ENCODE data around the gene SEPTIN2.
"Not testable (repeated sequence)": the region's sequence is repeated elsewhere in the genome, so short reads cannot be mapped to it uniquely, and the experiment has no call there.

DNA sequence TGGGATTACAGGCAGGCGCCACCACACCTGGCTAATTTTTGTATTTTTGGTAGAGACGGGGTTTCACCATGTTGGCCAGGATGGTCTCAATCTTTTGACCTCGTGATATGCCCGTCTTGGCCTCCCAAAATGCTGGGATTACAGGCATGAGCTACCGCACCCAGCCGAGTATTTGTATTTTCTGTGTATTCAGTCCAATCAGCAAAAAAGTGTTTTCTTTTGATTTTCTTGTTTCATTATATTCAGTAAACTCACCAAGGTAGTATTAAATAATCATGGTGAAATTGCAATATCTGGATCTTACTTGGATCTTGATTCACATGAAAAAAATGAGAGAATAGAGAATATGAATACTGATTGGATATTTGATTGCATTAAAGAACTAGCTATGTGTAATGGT lies 3.1 kb downstream of the SEPTIN2 start:
- TF ChIP-seq, protein P1, sequence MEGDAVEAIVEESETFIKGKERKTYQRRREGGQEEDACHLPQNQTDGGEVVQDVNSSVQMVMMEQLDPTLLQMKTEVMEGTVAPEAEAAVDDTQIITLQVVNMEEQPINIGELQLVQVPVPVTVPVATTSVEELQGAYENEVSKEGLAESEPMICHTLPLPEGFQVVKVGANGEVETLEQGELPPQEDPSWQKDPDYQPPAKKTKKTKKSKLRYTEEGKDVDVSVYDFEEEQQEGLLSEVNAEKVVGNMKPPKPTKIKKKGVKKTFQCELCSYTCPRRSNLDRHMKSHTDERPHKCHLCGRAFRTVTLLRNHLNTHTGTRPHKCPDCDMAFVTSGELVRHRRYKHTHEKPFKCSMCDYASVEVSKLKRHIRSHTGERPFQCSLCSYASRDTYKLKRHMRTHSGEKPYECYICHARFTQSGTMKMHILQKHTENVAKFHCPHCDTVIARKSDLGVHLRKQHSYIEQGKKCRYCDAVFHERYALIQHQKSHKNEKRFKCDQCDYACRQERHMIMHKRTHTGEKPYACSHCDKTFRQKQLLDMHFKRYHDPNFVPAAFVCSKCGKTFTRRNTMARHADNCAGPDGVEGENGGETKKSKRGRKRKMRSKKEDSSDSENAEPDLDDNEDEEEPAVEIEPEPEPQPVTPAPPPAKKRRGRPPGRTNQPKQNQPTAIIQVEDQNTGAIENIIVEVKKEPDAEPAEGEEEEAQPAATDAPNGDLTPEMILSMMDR (IDR thresholded peaks at IDR 0.05), result not testable (repeated sequence)
- not testable (repeated sequence) for TF ChIP-seq POLR2A (IDR thresholded peaks at IDR 0.05)

All from thyroid gland (tissue), 4 donors.